Mammary epithelial cell (primary cell): ENCODE results near the gene CLEC4M.

Source experiments
- CTCF ChIP-seq, 2 donors: IDR thresholded peaks in 1 of 2; conservative IDR thresholded peaks in 1 of 2; 2 replicates each; pipeline ENCODE4 v1.5.1; 2011 to 2012; ENCODE audit warnings: inconsistent platforms in 2 of 2, low read length in 2 of 2, mild to moderate bottlenecking in 2 of 2, control low read depth in 1 of 2, low read depth in 1 of 2; ENCODE audit not compliant: insufficient read depth in 1 of 2; ENCODE audit errors: extremely low read depth in 1 of 2
- EZH2 ChIP-seq: IDR thresholded peaks from 2 replicates; pipeline ENCODE4 v1.6.1; 2012; ENCODE audit warnings: low read length, inconsistent platforms, borderline replicate concordance

- no peak for TF ChIP-seq CTCF (conservative IDR thresholded peaks at IDR 0.05 in 1 of 2, IDR thresholded peaks at IDR 0.05 in 1 of 2; ENCODE audit: extremely low read depth in 1 of 2, insufficient read depth in 1 of 2, low read depth in 1 of 2, low read length in 2 of 2)
- no peak for TF ChIP-seq EZH2
Observed at GRCh38 chr19:7731615-7732014, 31.4 kb upstream of the CLEC4M start.
